Keratinocyte (primary cell): ENCODE data around the gene ATG4A.

Source experiments
- CTCF ChIP-seq, 3 experiments: IDR thresholded peaks in 1 of 3; conservative IDR thresholded peaks in 1 of 3; optimal IDR thresholded peaks in 1 of 3; 2 replicates in 2 of 3; 3 replicates in 1 of 3; pipeline versions ENCODE3 to v1.5.1; 2011; ENCODE audit warnings: low read length in 3 of 3, mild to moderate bottlenecking in 3 of 3, moderate library complexity in 2 of 3, control low read depth in 1 of 3, inconsistent platforms in 1 of 3; ENCODE audit not compliant: insufficient read depth in 2 of 3; ENCODE audit errors: extremely low read depth in 1 of 3
- EZH2 ChIP-seq: IDR thresholded peaks from one replicate; pipeline ENCODE4 v1.6.1; 2012; ENCODE audit warnings: inconsistent platforms, mild to moderate bottlenecking, low read length, moderate library complexity

- no peak for TF ChIP-seq CTCF (optimal IDR thresholded peaks at IDR 0.05 in 1 of 3, IDR thresholded peaks at IDR 0.05 in 1 of 3, conservative IDR thresholded peaks at IDR 0.05 in 1 of 3; ENCODE audit: extremely low read depth in 1 of 3, insufficient read depth in 2 of 3, low read length in 3 of 3)
- TF ChIP-seq EZH2, result no peak
Measured at GRCh38 chrX:108127152-108127551, 35.6 kb downstream of the ATG4A start.
